BJ (cell line): ENCODE measurements around the gene AJAP1. TPM values are rescaled to one million over a fixed set of nuclear protein-coding genes. Genes with fewer than 3 reads are reported as not detected.

Experiments used
- CTCF ChIA-PET: fragments of 350-600 bp; formaldehyde crosslinking; extraction: SDS; loops from one replicate; lab custom pipeline; 2021; ENCODE audit warnings: antibody characterized with exemption, inconsistent platforms; lab: Yijun Ruan, JAX
- POLR2A ChIA-PET: fragments of 300-600 bp; sonication (Branson Sonifier 250); formaldehyde crosslinking; extraction: SDS; loops from one replicate; lab custom pipeline; 2021; ENCODE audit warnings: antibody characterized with exemption; lab: Charles Lee
- DNase-seq: peaks from one replicate; pipeline ENCODE4 v3.0.0-alpha.2; 2011; ENCODE audit warnings: low read depth
- H3K27me3 ChIP-seq: 2 replicates; pipeline ENCODE4 v1.6.0; 2011; ENCODE audit warnings: low read length; ENCODE audit not compliant: control insufficient read depth, insufficient read depth
- H3K36me3 ChIP-seq: 2 replicates; pipeline ENCODE4 v1.5.1; 2011; ENCODE audit warnings: low read length; ENCODE audit not compliant: control insufficient read depth, insufficient read depth
- H3K4me3 ChIP-seq: 2 replicates; pipeline ENCODE4 v1.5.1; 2011; ENCODE audit warnings: low read depth, mild to moderate bottlenecking, control low read depth, low read length
- polyA plus RNA-seq: library from polyadenylated mRNA; depleted of rRNA; stranded (reverse); fragments of >200 nt; gene quantifications from 2 replicates; pipeline ENCODE4 v1.2.3, GENCODE V29; 2011
- TF ChIP-seq, protein P1 (sequence below): IDR thresholded peaks from 2 replicates; pipeline ENCODE4 v1.5.1; 2011; ENCODE audit warnings: low read depth, mild to moderate bottlenecking, control low read depth, inconsistent platforms, low read length, moderate library complexity; ENCODE audit not compliant: insufficient read depth

AJAP1 gene
- polyA plus RNA-seq, 1 experiment = 0.80 TPM

GRCh38 chr1:4647391-4647790 is 7.0 kb upstream of the AJAP1 start:
- H3K36me3 ChIP-seq = no peaks in the 10 kb centered on the region
- H3K4me3 ChIP-seq = no peak overlapping the region
- TF ChIP-seq, protein P1, sequence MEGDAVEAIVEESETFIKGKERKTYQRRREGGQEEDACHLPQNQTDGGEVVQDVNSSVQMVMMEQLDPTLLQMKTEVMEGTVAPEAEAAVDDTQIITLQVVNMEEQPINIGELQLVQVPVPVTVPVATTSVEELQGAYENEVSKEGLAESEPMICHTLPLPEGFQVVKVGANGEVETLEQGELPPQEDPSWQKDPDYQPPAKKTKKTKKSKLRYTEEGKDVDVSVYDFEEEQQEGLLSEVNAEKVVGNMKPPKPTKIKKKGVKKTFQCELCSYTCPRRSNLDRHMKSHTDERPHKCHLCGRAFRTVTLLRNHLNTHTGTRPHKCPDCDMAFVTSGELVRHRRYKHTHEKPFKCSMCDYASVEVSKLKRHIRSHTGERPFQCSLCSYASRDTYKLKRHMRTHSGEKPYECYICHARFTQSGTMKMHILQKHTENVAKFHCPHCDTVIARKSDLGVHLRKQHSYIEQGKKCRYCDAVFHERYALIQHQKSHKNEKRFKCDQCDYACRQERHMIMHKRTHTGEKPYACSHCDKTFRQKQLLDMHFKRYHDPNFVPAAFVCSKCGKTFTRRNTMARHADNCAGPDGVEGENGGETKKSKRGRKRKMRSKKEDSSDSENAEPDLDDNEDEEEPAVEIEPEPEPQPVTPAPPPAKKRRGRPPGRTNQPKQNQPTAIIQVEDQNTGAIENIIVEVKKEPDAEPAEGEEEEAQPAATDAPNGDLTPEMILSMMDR = no peak
- ChIA-PET CTCF (no interaction called here), POLR2A (no interaction called here)
- H3K27me3 ChIP-seq = no peaks in the 10 kb centered on the region
- DNase-seq = no peak

DNA sequence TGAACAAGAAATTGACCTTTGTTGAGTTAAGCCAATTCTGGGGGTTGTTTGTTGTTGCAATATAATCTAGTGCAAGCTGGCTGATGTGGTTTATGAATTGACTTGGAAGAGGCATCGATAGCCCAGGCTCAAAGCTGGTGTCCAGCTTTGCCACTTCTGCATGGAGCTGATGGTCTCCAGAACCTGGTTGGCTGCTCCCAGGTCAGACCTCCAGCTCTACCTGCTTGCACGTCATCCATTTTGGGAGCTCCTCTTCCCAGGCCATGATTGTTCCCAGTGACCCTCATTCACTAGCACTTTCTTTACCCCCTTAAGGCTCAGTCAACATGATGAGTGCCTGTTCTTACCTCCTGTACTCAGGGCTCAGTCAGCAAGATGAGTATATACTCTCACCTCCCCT is 5.8 kb upstream of the AJAP1 start:
- CTCF ChIA-PET = no interaction called here
- DNase-seq = no peak
- POLR2A ChIA-PET = no interaction called here
- Histone ChIP-seq H3K36me3 (no peaks in the 10 kb centered on the region), H3K27me3 (peaks cover 6% of the 10 kb centered on the region), H3K4me3 (no peak overlapping the region)
- TF ChIP-seq, protein P1 = no peak

GRCh38 chr1:4650481-4650880 is 3.9 kb upstream of the AJAP1 start:
- TF ChIP-seq, protein P1 = no peak
- Histone ChIP-seq H3K36me3 (no peaks in the 10 kb centered on the region), H3K4me3 (no peak overlapping the region), H3K27me3 (peaks cover 9% of the 10 kb centered on the region)
- ChIA-PET POLR2A (no interaction called here), CTCF (interaction anchor here (0.9 to 1.2 kb wide), 2 partner anchors 10 to 1324 kb away, joined by 3 read pairs; no protein-coding TSS in a partner anchor)
- peak; percentile 11 for DNase-seq

GRCh38 chr1:4650981-4651380 is 3.4 kb upstream of the AJAP1 start:
- Histone ChIP-seq H3K27me3 (peaks cover 9% of the 10 kb centered on the region), H3K36me3 (no peaks in the 10 kb centered on the region), H3K4me3 (no peak overlapping the region)
- CTCF ChIA-PET = interaction anchor here (0.9 to 1.2 kb wide), 2 partner anchors 10 to 1324 kb away, joined by 3 read pairs; no protein-coding TSS in a partner anchor
- TF ChIP-seq, protein P1 = no peak
- POLR2A ChIA-PET = no interaction called here
- DNase-seq = no peak

- TF ChIP-seq, protein P1 = peak; percentile 93
- Histone ChIP-seq H3K27me3 (peaks cover 9% of the 10 kb centered on the region), H3K4me3 (no peak overlapping the region), H3K36me3 (no peaks in the 10 kb centered on the region)
- CTCF ChIA-PET = interaction anchor here (1.0 kb wide), 1 partner anchor 13 kb away, joined by 3 read pairs; no protein-coding TSS in a partner anchor
- POLR2A ChIA-PET = no interaction called here
- no peak for DNase-seq
Measured at GRCh38 chr1:4652631-4653327, 1.6 kb upstream of the AJAP1 start.
